ENCODE measurements around the gene TMEM61. TPM values are rescaled to one million over a fixed set of nuclear protein-coding genes. Genes with fewer than 3 reads are reported as not detected.
"Not testable (repeated sequence)": the region's sequence is repeated elsewhere in the genome, so short reads cannot be mapped to it uniquely, and the experiment has no call there.

TMEM61 gene
- under 1 TPM in 2 of 10 donors, not detected in 8; 0.16 to 0.30 TPM for polyA plus RNA-seq (ENCODE audit: insufficient read length in 10 of 10)
- long read RNA-seq, donor 1, result 0 reads
- long read RNA-seq, donor 2, result 0 reads
- long read RNA-seq, donor 3, result 0 reads
- long read RNA-seq, donor 4, result 0 reads
- long read RNA-seq, donor 5, result 0 reads
- long read RNA-seq, donor 6, result 0 reads
- long read RNA-seq, donor 7, result 0 reads
- long read RNA-seq, donor 8, result 0 reads
- long read RNA-seq, donor 9, result 0 reads

- DNase-seq, result peak in 2 of 3 donors; percentile 27 to 45
Observed at GRCh38 chr1:54980528-54981241, at the start of gene TMEM61. Gene TMEM61 (plus strand): TSS chr1:54980628. CDS start chr1:54981066, 438 bp downstream.

DNA sequence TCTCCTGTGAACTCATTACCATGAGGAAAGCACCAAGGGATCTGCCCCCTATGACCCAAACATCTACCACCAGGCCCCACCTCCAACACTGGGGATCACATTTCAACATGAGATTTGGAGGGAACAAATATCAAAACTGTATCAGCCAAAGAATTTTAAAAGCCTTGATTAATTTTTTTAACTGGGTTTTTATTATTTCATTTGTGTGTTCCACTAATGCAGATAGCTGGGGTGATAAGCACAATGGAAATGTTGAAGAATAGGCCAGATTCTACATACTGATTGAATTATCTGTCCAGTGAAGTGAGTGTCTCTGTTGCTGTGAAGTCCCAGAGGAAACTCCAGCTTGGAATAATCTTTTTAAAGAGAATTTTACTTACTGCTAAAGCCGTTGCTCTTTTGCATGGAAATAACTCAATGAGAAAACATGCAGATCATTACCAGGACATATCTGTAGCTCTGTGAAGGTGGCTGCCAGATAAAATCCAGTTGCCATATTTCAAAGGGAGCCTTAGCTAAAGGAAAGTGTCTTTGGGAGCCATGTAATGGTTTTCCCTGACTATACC, 49.1 kb upstream of the TMEM61 start:
- peak in 2 of 3 donors; percentile 28 to 57 for DNase-seq

DNA sequence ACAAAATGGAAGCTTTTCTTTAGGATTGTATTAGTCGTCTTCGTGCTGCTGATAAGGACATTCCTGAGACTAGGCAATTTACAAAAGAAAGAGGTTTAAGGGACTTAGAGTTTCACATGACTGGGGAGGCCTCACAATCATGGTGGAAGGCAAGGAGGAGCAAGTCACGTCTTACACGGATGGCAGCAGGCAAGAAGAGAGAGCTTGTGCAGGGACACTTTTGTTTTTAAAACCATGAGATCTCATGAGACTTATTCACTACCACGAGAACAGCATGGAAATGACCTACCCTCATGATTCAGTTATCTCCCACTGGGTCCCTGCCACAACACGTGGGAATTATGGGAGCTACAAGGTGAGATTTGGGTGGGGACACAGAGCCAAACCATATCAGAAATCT, 46.3 kb upstream of the TMEM61 start:
- not testable (repeated sequence) for DNase-seq

DNA sequence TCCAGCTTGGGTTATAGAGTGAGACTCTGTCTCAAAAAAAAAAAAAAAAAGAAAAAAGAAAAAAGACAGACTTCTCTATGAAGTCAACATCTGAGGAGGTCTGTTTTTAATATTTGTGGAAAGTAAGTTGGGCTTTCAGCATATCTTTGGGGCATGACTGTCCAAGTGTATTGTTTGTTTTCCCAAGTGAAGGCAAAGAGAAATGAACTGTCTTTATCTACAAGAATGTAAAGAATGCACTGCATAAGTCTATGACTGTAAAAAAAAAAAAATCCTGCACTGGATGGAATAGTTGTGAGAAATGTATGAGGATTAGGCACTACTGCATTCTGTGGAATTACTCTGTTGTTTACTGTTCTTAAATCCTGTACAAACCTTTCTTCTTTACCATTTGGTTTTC, 45.6 kb upstream of the TMEM61 start:
- DNase-seq, result peak; percentile 25 to 90 (median 50)

- no peak for DNase-seq
Observed at GRCh38 chr1:54936791-54937190, 43.6 kb upstream of the TMEM61 start.

DNA sequence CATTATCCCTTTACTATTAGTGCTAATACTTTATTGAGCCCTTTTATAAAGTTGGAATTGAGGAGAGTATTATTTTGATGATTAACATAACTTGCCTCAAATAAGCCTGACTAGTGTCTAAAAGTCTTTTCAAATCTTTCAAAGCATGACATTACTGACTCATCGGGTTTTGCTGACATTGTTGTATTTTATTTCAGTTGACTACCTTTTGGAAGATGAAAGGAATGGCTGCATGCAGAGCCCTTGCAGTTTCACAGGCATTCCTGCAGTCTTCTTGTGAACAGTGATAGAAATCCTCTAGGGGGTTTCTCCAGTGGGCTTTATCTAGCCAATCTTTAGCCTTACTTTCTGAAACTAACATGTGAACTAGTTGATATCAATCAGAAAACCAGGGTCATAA, 43.0 kb upstream of the TMEM61 start:
- DNase-seq, result no peak

DNA sequence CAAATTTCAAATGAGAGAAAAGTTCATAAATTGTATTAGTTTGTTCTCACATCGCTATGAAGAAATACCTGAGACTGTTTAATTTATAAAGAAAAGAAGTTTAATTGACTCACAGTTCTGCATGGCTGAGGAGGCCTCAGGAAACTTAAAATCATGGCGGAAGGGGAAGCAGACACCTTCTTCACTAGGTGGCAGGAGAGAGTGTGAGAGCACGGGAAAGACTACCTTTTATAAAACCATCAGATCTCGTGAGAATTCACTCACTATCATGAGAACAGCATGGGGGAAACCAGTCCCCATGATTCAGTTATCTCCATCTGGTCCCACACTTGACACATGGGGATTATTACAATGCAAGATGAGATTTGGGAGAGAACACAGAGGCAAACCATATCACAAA, 41.5 kb upstream of the TMEM61 start:
- not testable (repeated sequence) for DNase-seq

- DNase-seq, result no peak
Observed at GRCh38 chr1:54940042-54940441, 40.4 kb upstream of the TMEM61 start.

DNA sequence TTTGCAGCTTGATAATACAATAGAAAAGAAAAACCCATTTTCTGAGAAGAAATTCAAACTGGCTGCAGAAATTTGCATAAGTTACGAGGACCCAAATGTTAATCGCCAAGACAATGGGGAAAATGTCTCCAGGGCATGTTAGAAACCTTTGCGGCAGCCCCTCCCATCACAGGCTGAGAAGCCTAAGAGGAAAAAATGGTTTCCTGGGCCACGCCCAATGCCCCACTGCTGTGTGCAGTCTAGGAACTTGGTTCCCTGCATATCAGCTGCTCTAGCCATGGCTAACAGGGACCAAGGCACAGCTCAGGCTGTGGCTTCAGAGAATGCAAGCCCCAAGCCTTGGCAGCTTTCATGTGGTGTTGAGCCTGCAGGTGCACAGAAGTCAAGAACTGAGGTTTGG, 37.5 kb upstream of the TMEM61 start:
- no peak for DNase-seq

GRCh38 chr1:54944610-54945392, 35.6 kb upstream of the TMEM61 start:
- peak; percentile 62 to 78 (median 75) for DNase-seq

DNA sequence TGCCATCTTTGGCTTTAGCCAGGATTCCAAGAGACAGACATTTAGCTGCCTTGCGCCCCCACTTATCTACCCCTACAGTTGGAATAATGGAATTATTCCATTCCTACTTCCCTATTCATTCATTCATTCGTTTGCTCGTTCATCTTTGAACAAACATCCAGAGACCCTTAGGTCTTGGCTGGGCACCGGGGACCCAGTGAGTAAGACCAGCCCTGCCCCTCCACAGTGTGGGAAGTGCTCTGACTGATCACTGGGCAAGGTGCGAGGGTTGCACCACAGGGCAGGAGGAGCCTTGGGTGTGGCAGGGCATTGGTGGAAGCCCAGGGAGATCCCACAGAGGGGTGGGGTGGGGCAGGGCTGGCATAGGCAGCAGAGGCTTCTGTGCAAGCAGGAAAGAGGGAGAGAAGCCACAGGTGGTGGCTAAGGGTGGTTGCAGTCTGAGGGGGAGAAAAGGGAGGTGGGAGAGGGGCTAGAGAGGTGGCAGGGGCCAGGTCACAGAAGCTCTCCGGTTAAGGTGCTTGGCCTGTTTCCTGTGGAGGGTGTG, 35.0 kb upstream of the TMEM61 start:
- DNase-seq, result no peak

- DNase-seq, result no peak
Observed at GRCh38 chr1:54947540-54947939, 32.9 kb upstream of the TMEM61 start.

DNA sequence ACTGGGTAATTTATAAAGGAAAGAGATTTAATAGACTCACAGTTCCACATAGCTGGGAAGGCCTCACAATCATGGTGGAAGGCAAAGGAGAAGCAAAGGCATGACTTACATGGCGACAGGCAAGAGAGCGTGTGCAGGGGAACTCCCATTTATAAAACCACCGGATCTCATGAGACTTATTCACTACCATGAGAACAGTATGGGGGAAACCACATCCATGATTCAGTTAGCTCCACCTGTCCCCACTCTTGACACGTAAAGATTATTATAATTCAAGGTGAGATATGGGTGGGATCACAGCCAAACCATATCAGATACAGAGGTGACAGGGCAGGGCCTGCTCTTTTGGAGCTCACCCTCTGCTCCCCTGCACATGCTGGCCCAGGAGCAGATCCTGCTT, 31.4 kb upstream of the TMEM61 start:
- no peak for DNase-seq

GRCh38 chr1:54950006-54950368, 30.4 kb upstream of the TMEM61 start:
- peak; percentile 56 to 81 (median 71) for DNase-seq

GRCh38 chr1:54950369-54951163, 29.9 kb upstream of the TMEM61 start:
- peak; percentile 83 to 93 (median 89) for DNase-seq

GRCh38 chr1:54951810-54952226, 28.6 kb upstream of the TMEM61 start:
- DNase-seq, result no peak

DNA sequence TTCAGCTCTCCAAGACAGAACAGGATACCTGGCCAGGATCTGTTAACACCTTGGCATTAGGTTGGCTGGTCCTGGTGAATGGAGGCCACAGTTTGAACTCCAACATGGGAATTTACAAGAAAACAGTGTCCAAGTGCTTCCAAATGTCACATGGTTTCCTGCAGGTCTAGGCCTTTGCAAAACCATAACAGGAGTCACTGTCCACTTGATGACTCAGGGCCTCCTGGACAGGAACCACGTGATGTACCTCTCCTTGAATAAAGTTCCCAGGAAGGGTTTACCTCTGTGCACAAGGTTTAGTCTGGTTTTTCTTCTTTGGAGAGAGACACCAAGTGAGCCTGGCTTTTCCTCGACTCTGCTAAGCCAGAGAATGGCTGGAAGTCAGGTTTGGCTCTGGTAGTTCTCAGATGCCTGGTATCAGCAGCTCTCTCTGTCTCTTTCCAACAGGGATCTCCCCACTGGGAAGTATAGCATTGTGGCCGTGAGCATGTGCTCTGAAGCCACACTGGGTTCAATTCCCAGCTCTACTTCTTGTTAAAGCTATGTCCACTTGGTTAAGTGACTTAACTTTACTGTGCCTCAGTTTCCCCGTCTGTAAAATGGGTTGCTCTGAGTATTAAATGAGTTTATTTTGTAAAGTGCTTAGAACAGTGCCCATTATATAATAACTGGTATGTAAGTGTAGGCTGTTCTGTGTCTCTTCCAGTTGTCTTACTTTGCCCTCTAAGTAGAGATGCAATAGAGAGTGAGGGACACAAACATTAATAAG, 27.3 kb upstream of the TMEM61 start:
- DNase-seq, result no peak

GRCh38 chr1:54953846-54954245, 26.6 kb upstream of the TMEM61 start:
- DNase-seq, result no peak

DNA sequence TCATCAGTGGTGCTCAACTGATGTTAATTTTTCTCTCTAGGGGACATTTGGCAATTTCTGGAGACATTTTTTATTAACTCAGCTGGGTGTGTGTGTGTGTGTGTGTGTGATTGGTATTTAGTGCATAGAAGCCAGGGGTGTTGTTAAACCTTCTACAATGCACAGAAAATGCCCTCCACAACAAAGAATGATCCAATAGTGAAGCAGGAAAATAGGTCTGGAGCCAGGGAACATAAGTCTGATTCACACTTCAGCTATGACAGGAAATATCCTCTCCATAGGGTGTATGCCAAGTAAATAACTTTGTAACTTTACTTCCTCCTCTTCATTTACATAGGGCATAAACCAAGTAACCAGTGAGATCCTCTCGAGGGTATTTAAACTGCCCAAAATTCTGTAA, 25.1 kb upstream of the TMEM61 start:
- peak in 1 of 3 donors; percentile 43 for DNase-seq

- DNase-seq, result no peak
Observed at GRCh38 chr1:54956726-54957125, 23.7 kb upstream of the TMEM61 start.

Measured in muscle of back (tissue), 13 donors.